SK-N-SH (cell line): ENCODE measurements around the gene SGPP1.
"Not testable (repeated sequence)": the region's sequence is repeated elsewhere in the genome, so short reads cannot be mapped to it uniquely, and the experiment has no call there.

ENCODE experiments used
- CTCF ChIP-seq: fragments of 200-600 bp; sonication (generic); IDR thresholded peaks from 2 replicates; pipeline ENCODE4 v1.6.1; 2017; ENCODE audit warnings: antibody characterized with exemption, mild to moderate bottlenecking, moderate library complexity
- EP300 ChIP-seq, 2 experiments: IDR thresholded peaks; 2 replicates each; pipeline versions ENCODE4 v1.4.0 to v1.6.1; 2012; ENCODE audit warnings: borderline replicate concordance in 1 of 2, low read depth in 1 of 2, low read length in 1 of 2
- GABPA ChIP-seq: IDR thresholded peaks from 2 replicates; pipeline ENCODE4 v1.4.0; 2012; ENCODE audit warnings: low read depth, mild to moderate bottlenecking
- GATA2 ChIP-seq: sonication (generic); formaldehyde crosslinking; IDR thresholded peaks from 2 replicates; pipeline ENCODE4 v1.5.0; 2020; ENCODE audit warnings: mild to moderate bottlenecking, missing genetic modification reagents
- PBX3 ChIP-seq: IDR thresholded peaks from 2 replicates; pipeline ENCODE4; 2012
- RCOR1 ChIP-seq: fragments of 150-350 bp; IDR thresholded peaks from 2 replicates; pipeline ENCODE4 v1.6.1; 2017; ENCODE audit warnings: antibody characterized with exemption, low read length
- REST ChIP-seq: IDR thresholded peaks from 2 replicates; pipeline ENCODE4 v1.6.1; 2012; ENCODE audit warnings: mild to moderate bottlenecking, low read depth, low read length, moderate library complexity
- RXRA ChIP-seq: IDR thresholded peaks from 2 replicates; pipeline ENCODE4 v1.4.0; 2012; ENCODE audit warnings: low read depth, mild to moderate bottlenecking, borderline replicate concordance
- SMC3 ChIP-seq: IDR thresholded peaks from 2 replicates; pipeline ENCODE4 v1.6.1; 2012; ENCODE audit warnings: low read depth, low read length, improper control_type of control experiment

- TF ChIP-seq RCOR1; CTCF; REST; RXRA; EP300 (IDR thresholded peaks at IDR 0.05; ENCODE audit: borderline replicate concordance in 1 of 2, low read depth in 1 of 2, low read length in 1 of 2); GABPA; PBX3; SMC3; GATA2: not testable (repeated sequence)
Measured at GRCh38 chr14:63636094-63636635, 91.7 kb downstream of the SGPP1 start.
